H9 (cell line): Measurements from ENCODE around the gene FXYD4. TPM values are rescaled to one million over a fixed set of nuclear protein-coding genes. Genes with fewer than 3 reads are reported as not detected.

ENCODE experiments used
- DNase-seq: peaks from one replicate; pipeline ENCODE4 v3.0.0-alpha.2; 2017
- H2AFZ ChIP-seq: one replicate; pipeline ENCODE4 v1.6.1; 2013; ENCODE audit warnings: mild to moderate bottlenecking, low read length, control low read depth, moderate library complexity
- H2AK5ac ChIP-seq: 2 replicates; pipeline ENCODE4 v1.6.1; 2013; ENCODE audit warnings: low read length, control low read depth, mixed read lengths; ENCODE audit not compliant: insufficient read length
- H2BK120ac ChIP-seq: one replicate; pipeline ENCODE4 v1.6.1; 2013; ENCODE audit warnings: low read depth, mild to moderate bottlenecking, low read length, control low read depth, inconsistent platforms; ENCODE audit not compliant: poor library complexity, severe bottlenecking
- H2BK12ac ChIP-seq: 2 replicates; pipeline ENCODE4 v1.6.1; 2013; ENCODE audit warnings: low read length, control low read depth, mixed read lengths, low read depth; ENCODE audit not compliant: insufficient read length
- H2BK15ac ChIP-seq: 2 replicates; pipeline ENCODE4 v1.6.1; 2013; ENCODE audit warnings: low read depth, low read length, control low read depth
- H2BK20ac ChIP-seq: one replicate; pipeline ENCODE4 v1.6.1; 2013; ENCODE audit warnings: low read depth, mild to moderate bottlenecking, low read length, control low read depth, inconsistent platforms; ENCODE audit not compliant: poor library complexity, severe bottlenecking
- H2BK5ac ChIP-seq: 2 replicates; pipeline ENCODE4 v1.6.1; 2013; ENCODE audit warnings: low read length, control low read depth, mixed read lengths; ENCODE audit not compliant: insufficient read length
- H3K14ac ChIP-seq: 2 replicates; pipeline ENCODE4 v1.6.1; 2013; ENCODE audit warnings: low read length, control low read depth; ENCODE audit not compliant: insufficient read depth
- H3K18ac ChIP-seq: 2 replicates; pipeline ENCODE4 v1.6.1; 2013; ENCODE audit warnings: low read depth, mild to moderate bottlenecking, mixed read lengths, low read length, control low read depth; ENCODE audit not compliant: insufficient read length
- H3K23ac ChIP-seq: 2 replicates; pipeline ENCODE4 v1.6.1; 2013; ENCODE audit warnings: low read length, control low read depth, mixed read lengths, low read depth; ENCODE audit not compliant: insufficient read length
- H3K23me2 ChIP-seq: 2 replicates; pipeline ENCODE4 v1.6.1; 2013; ENCODE audit warnings: low read depth, mild to moderate bottlenecking, mixed read lengths, low read length, control low read depth; ENCODE audit not compliant: insufficient read length, poor library complexity, severe bottlenecking
- H3K27ac ChIP-seq: 2 replicates; pipeline ENCODE4 v1.5.1; 2013; ENCODE audit warnings: low read length, control low read depth, mixed read lengths, low read depth; ENCODE audit not compliant: insufficient read length
- H3K27me3 ChIP-seq: 2 replicates; pipeline ENCODE4 v1.6.1; 2013; ENCODE audit warnings: low read length, control low read depth, inconsistent platforms; ENCODE audit not compliant: insufficient read depth
- H3K4ac ChIP-seq: 2 replicates; pipeline ENCODE4 v1.6.1; 2013; ENCODE audit warnings: low read depth, mild to moderate bottlenecking, control low read depth, inconsistent platforms, low read length, moderate library complexity
- H3K4me1 ChIP-seq: 2 replicates; pipeline ENCODE4 v1.6.1; 2013; ENCODE audit warnings: low read length, control low read depth, inconsistent platforms; ENCODE audit not compliant: insufficient read depth
- H3K4me2 ChIP-seq: 2 replicates; pipeline ENCODE4 v1.6.1; 2013; ENCODE audit warnings: low read length, control low read depth, mixed read lengths; ENCODE audit not compliant: insufficient read length, insufficient read depth
- H3K56ac ChIP-seq: 2 replicates; pipeline ENCODE4 v1.6.1; 2013; ENCODE audit warnings: low read depth, mild to moderate bottlenecking, mixed read lengths, low read length, control low read depth; ENCODE audit not compliant: insufficient read length
- H3K79me1 ChIP-seq: 2 replicates; pipeline ENCODE4 v1.6.1; 2013; ENCODE audit warnings: low read depth, mild to moderate bottlenecking, moderate library complexity, low read length, control low read depth, inconsistent platforms; ENCODE audit not compliant: insufficient read depth, poor library complexity, severe bottlenecking
- H3K79me2 ChIP-seq: 2 replicates; pipeline ENCODE4 v1.6.1; 2013; ENCODE audit warnings: low read length, control low read depth, inconsistent platforms; ENCODE audit not compliant: insufficient read depth
- H3K9ac ChIP-seq: 2 replicates; pipeline ENCODE4 v1.6.1; 2013; ENCODE audit warnings: low read length, control low read depth, mixed read lengths; ENCODE audit not compliant: insufficient read length; ENCODE audit errors: extremely low read depth
- H3K9me3 ChIP-seq: one replicate; pipeline ENCODE4 v1.6.1; 2013; ENCODE audit warnings: low read depth, low read length, inconsistent platforms; ENCODE audit not compliant: control insufficient read depth
- H3T11ph ChIP-seq: one replicate; pipeline ENCODE4 v1.6.1; 2013; ENCODE audit warnings: mild to moderate bottlenecking, low read length, control low read depth, inconsistent platforms
- H4K20me1 ChIP-seq: one replicate; pipeline ENCODE4 v1.6.1; 2013; ENCODE audit not compliant: control insufficient read depth, insufficient read length, insufficient read depth
- H4K5ac ChIP-seq: 2 replicates; pipeline ENCODE4 v1.6.1; 2013; ENCODE audit warnings: low read depth, mild to moderate bottlenecking, mixed read lengths, low read length, control low read depth; ENCODE audit not compliant: insufficient read length
- H4K8ac ChIP-seq: replicated peaks from 2 replicates; pipeline ENCODE4 v1.6.1; 2013; ENCODE audit warnings: low read length, control low read depth, mixed read lengths, low read depth; ENCODE audit not compliant: insufficient read length
- H4K91ac ChIP-seq: 2 replicates; pipeline ENCODE4 v1.6.1; 2013; ENCODE audit warnings: low read depth, mild to moderate bottlenecking, moderate library complexity, mixed read lengths, low read length, control low read depth; ENCODE audit not compliant: insufficient read length
- H3K27ac Mint-ChIP-seq, 3 experiments: 2 replicates in 2 of 3; 3 replicates in 1 of 3; pipeline ENCODE4 v1.8.0; 2020 to 2021; ENCODE audit warnings: mixed read lengths in 3 of 3, mild to moderate bottlenecking in 1 of 3, moderate library complexity in 1 of 3
- H3K27me3 Mint-ChIP-seq: 2 replicates; pipeline ENCODE4 v1.8.0; 2021; ENCODE audit warnings: low read depth, mild to moderate bottlenecking, moderate library complexity, mixed read lengths
- H3K36me3 Mint-ChIP-seq, 3 experiments: 2 replicates in 2 of 3; 3 replicates in 1 of 3; pipeline ENCODE4 v1.8.0; 2020 to 2021; ENCODE audit warnings: low read depth in 3 of 3, mixed read lengths in 3 of 3; ENCODE audit not compliant: insufficient read depth in 1 of 3
- H3K4me1 Mint-ChIP-seq, 2 experiments: 2 replicates each; pipeline ENCODE4 v1.8.0; 2020; ENCODE audit warnings: mixed read lengths in 2 of 2
- H3K4me3 Mint-ChIP-seq, 2 experiments: 2 replicates in 1 of 2; 3 replicates in 1 of 2; pipeline ENCODE4 v1.8.0; 2020 to 2021; ENCODE audit warnings: mild to moderate bottlenecking in 2 of 2, mixed read lengths in 2 of 2, moderate library complexity in 1 of 2
- H3K9me3 Mint-ChIP-seq, 2 experiments: 2 replicates in 1 of 2; 3 replicates in 1 of 2; pipeline ENCODE4 v1.8.0; 2020; ENCODE audit warnings: mild to moderate bottlenecking in 2 of 2, mixed read lengths in 2 of 2, moderate library complexity in 1 of 2
- CTCF ChIP-seq: fragments of 200-600 bp; sonication (generic); conservative IDR thresholded peaks from 3 replicates; pipeline ENCODE4 v1.8.0; 2021; ENCODE audit warnings: antibody characterized with exemption, mild to moderate bottlenecking
- WGBS: extraction: QIAGEN DNeasy Blood & Tissue Kit; methylation state at CpG from one replicate; pipeline ENCODE4 v1.1.7; 2013; ENCODE audit warnings: missing lambda C conversion rate, low lambda C conversion rate, mixed read lengths; ENCODE audit not compliant: insufficient read length; ENCODE audit errors: extremely low coverage; 5-methylcytosine and 5-hydroxymethylcytosine counted together
- total RNA-seq: library from RNA; stranded (reverse); gene quantifications from 2 replicates; pipeline ENCODE4 v1.2.1, GENCODE V29; 2021

FXYD4 gene
- total RNA-seq, 1 experiment from 2014 or later, result not detected

- no peak overlapping the region; a peak in 1 of 7 replicates for H3K27ac Mint-ChIP-seq
- H3K9me3 ChIP-seq, result no peaks in the 10 kb centered on the region
- no peak overlapping the region; a peak in 1 of 5 replicates for H3K4me3 Mint-ChIP-seq
- no peak overlapping the region for H3K4ac ChIP-seq
- H2AFZ ChIP-seq, result no peak overlapping the region
- H3K79me1 ChIP-seq, result no peaks in the 10 kb centered on the region
- no peak overlapping the region for H3K27ac ChIP-seq
- no peaks in the 10 kb centered on the region; a peak in 1 of 5 replicates for H3K9me3 Mint-ChIP-seq
- H3K79me2 ChIP-seq, result no peaks in the 10 kb centered on the region
- H3K23ac ChIP-seq, result no peak overlapping the region
- H4K20me1 ChIP-seq, result no peaks in the 10 kb centered on the region
- H3K18ac ChIP-seq, result no peak overlapping the region
- H4K5ac ChIP-seq, result no peak overlapping the region
- no peak overlapping the region for H3K4me2 ChIP-seq
- H3K4me1 Mint-ChIP-seq, result peaks cover 44 to 47% of the 10 kb centered on the region in 2 experiments
- no peak for TF ChIP-seq CTCF
- no peak overlapping the region for H2BK12ac ChIP-seq
- no peaks in the 10 kb centered on the region for H3K4me1 ChIP-seq
- no peaks in the 10 kb centered on the region for H3K27me3 ChIP-seq
- H2BK20ac ChIP-seq, result no peak overlapping the region
- H2BK5ac ChIP-seq, result no peak overlapping the region
- no peak overlapping the region for H4K91ac ChIP-seq
- no peak overlapping the region for H4K8ac ChIP-seq
- WGBS, result no CpG with 5 or more reads among the region's 5 CpGs
- no peak for DNase-seq
- H3T11ph ChIP-seq, result no peak overlapping the region
- H3K27me3 Mint-ChIP-seq, result peaks cover 8% of the 10 kb centered on the region
- H3K9ac ChIP-seq, result no peak overlapping the region
- H3K14ac ChIP-seq, result no peak overlapping the region
- H3K36me3 Mint-ChIP-seq, result no peaks in the 10 kb centered on the region
- H2AK5ac ChIP-seq, result no peak overlapping the region
- H2BK120ac ChIP-seq, result no peak overlapping the region
- H2BK15ac ChIP-seq, result no peak overlapping the region
- H3K56ac ChIP-seq, result no peak overlapping the region
- no peaks in the 10 kb centered on the region for H3K23me2 ChIP-seq
These were observed 2.0 kb downstream of the FXYD4 start for GRCh38 chr10:43373461-43373860.
